HG03354 (cell line): ENCODE results near the gene CEP112.

Experiments
- ATAC-seq: cut with Tn5 transposase; IDR thresholded peaks from one replicate; pipeline ENCODE4 v1.9.1; 2021; ENCODE audit warnings: mild to moderate bottlenecking; ENCODE audit not compliant: unreplicated experiment, poor library complexity, severe bottlenecking

The CEP112 gene

GRCh38 chr17:65599650-65600049, 592.3 kb downstream of the CEP112 start:
- no peak for ATAC-seq

DNA sequence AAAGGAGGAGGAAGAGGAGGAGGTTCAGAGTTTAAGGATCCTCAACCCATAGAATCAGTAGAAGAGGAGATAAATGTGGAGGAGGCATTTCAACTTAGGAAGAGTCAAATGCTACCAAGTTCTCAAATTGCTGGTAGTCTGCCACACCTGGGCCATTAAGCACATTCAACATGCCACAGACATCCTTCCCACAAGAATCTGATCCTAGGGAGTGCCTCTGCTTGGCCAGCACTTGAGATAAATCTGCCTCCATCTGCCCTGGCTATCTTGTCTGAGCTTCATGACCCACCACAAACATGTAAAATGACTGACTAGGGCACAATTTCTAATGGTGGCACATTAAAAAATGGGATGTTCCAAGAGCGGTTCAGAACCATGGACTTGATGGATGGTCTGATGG, 593.2 kb downstream of the CEP112 start:
- ATAC-seq, result no peak

- ATAC-seq, result no peak
These were observed 596.8 kb downstream of the CEP112 start for GRCh38 chr17:65595071-65595656.

DNA sequence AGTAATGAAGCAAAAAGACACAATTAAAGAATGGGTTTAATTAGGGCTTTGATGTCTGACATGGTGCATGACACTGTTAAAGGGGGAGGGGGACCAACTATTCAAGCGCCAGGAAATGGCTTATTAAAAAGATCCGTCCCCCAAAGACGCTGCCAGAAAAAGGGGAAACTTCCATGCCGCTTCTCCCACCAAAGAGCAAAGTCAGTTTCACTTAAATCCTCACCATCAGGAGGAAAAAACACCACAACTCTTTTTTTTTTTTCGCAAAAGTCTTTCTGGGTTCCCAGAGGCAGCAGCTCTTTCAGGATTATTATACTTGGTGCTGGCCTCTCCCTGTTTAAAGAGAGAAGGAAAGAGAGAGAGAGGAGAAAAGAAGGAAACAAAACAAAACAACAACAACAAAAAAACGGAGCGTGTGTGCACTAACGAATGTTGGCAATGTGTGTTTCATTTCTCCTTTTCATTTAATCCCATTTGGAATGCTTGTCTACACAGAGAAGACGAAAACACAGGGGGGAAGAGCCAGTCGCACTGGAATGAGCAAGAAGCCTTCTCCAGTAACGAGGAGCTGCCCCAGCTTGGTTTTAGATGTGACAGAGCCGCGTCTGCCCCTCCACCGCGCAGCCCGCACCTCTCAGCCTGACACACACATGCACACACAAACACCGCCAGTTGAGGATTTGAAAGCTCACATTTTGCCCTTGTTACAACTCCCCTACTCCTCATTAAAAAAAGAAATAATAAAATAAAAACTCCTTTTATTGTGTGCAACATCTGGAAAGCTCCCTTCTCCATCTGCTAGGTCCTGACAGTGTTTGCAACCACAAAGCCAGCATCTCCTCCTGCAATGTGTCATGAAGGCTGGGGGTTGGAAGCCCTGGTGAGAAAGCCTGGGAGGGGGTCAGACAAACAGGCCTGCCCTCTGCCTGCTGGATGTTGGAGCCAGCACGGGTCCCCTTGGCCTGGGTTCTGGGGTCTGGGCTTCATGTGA, 597.8 kb downstream of the CEP112 start:
- no peak for ATAC-seq

- no peak for ATAC-seq
These were observed 598.7 kb downstream of the CEP112 start for GRCh38 chr17:65593092-65593854.

DNA sequence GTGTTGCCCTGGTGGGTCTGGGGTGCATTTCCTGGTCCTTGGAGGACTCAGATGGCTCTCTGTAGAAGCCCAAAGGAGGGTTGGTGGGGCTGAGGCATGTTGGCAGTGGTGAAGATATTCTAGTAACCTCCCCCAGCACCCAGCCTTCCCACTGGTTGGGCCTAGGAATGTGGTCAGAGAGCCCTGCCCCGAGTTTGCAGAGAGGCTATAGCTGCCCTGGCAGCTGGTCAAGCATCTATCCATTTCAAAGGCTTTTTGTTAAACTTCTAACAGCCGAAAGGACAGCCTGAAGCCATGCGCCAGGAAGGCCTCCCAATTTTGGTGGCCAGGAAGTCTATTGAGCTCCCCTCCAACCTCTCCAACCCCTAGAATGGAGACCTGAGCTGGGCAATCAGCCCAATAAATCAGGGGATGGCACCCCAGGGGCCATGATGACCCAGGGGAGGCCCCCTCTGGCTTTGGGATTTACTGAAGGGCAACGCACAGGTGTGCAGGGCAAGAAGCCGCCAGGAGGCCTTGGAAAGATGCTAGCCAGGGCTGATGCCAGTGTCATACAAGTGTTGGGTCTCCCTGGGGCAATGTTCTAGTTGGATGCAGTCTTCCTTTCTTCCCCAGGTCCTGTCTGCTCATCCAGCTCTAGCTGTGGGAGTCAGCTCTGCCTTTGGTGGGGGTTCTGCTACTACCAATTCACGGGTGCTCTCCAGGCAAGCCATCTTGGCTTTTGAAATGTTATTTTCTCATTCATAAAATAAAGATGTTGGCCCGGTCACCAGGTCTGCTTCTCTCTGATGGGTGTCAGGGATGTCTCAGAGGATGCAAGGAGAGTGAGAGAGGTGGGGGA, 599.6 kb downstream of the CEP112 start:
- ATAC-seq, result no peak

- no peak for ATAC-seq
These were observed 602.6 kb downstream of the CEP112 start for GRCh38 chr17:65589321-65589720.

- no peak for ATAC-seq
These were observed 603.6 kb downstream of the CEP112 start for GRCh38 chr17:65588181-65588808.

DNA sequence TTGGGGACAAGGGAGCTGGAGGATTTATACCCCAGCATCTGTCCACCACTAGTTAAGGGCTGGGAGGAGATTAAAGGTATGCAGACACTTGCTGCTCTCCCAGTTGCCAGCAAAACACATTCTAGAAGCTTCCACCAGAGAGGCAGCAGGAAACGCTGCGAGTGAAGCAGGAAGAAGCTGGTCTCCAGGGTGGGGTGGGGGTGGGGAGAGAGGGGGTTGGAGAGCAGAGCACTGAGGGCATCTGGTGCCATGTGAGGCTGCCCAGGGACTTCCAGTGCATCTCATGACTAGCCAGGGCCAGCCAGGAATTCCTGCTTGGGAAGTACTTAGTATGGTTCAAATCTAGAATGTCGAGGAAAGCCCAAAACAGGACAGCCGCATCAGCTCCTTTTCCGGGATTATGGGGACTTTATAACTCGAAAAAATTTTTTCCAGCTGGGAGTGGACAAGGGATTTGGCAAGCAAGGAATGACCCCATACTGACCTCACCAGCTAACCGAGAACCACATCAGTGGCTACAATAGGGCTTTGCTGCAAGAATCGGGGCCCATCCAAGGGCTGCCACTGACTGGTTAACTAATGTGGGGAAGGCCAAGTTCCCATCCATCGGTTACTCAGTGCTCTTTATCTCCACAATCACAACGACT, 604.3 kb downstream of the CEP112 start:
- no peak for ATAC-seq

GRCh38 chr17:65586899-65587298, 605.0 kb downstream of the CEP112 start:
- no peak for ATAC-seq
